Hepatocyte (in vitro differentiated cells): ENCODE measurements around the gene ACTA2. TPM values are rescaled to one million over a fixed set of nuclear protein-coding genes. Genes with fewer than 3 reads are reported as not detected.
A peak's percentile ranks its signal among the peaks of the same experiment; 100 is the strongest.

ENCODE experiments used
- DNase-seq: peaks from one replicate; pipeline ENCODE4 v3.0.0-alpha.2; 2016; ENCODE audit warnings: low spot score
- H2AFZ ChIP-seq: fragments of 200-600 bp; sonication (generic); 2 replicates; pipeline ENCODE4 v1.6.0; 2016; ENCODE audit warnings: antibody characterized with exemption, mild to moderate bottlenecking
- H3K27ac ChIP-seq: fragments of 200-600 bp; sonication (generic); 2 replicates; pipeline ENCODE4 v1.5.1; 2016; ENCODE audit warnings: mild to moderate bottlenecking
- H3K27me3 ChIP-seq: fragments of 200-600 bp; sonication (generic); 2 replicates; pipeline ENCODE4 v1.6.1; 2016
- H3K36me3 ChIP-seq: fragments of 200-600 bp; sonication (generic); replicated peaks from 2 replicates; pipeline ENCODE4 v1.5.1; 2016; ENCODE audit warnings: low read depth; ENCODE audit not compliant: insufficient read depth
- H3K4me1 ChIP-seq: fragments of 200-600 bp; sonication (generic); 2 replicates; pipeline ENCODE4 v1.5.1; 2016; ENCODE audit warnings: mild to moderate bottlenecking, moderate library complexity; ENCODE audit not compliant: insufficient read depth
- H3K4me2 ChIP-seq: fragments of 200-600 bp; sonication (generic); 2 replicates; pipeline ENCODE4 v1.6.0; 2016
- H3K4me3 ChIP-seq: fragments of 200-600 bp; sonication (generic); 2 replicates; pipeline ENCODE4 v1.5.1; 2016; ENCODE audit warnings: mild to moderate bottlenecking
- H3K79me2 ChIP-seq: fragments of 200-600 bp; sonication (generic); 2 replicates; pipeline ENCODE4 v1.6.0; 2017; ENCODE audit warnings: mild to moderate bottlenecking
- H3K9me2 ChIP-seq: fragments of 200-600 bp; sonication (generic); replicated peaks from 2 replicates; pipeline ENCODE4 v1.6.0; 2017; ENCODE audit warnings: mild to moderate bottlenecking; ENCODE audit not compliant: insufficient read depth
- H3K9me3 ChIP-seq: fragments of 200-600 bp; sonication (generic); 2 replicates; pipeline ENCODE4 v1.5.1; 2016; ENCODE audit warnings: low read depth, mild to moderate bottlenecking
- H4K20me1 ChIP-seq: fragments of 200-600 bp; sonication (generic); 2 replicates; pipeline ENCODE4 v1.6.0; 2016; ENCODE audit warnings: mild to moderate bottlenecking; ENCODE audit not compliant: insufficient read depth, poor library complexity, severe bottlenecking
- EZH2 ChIP-seq: fragments of 200-600 bp; sonication (generic); IDR thresholded peaks from 2 replicates; pipeline ENCODE4 v1.6.1; 2016; ENCODE audit warnings: antibody characterized with exemption, mild to moderate bottlenecking, borderline replicate concordance
- EZH2phosphoT487 ChIP-seq: fragments of 200-600 bp; sonication (generic); IDR thresholded peaks from one replicate; pipeline ENCODE4 v1.6.1; 2018; ENCODE audit warnings: antibody characterized with exemption, mild to moderate bottlenecking, low read depth, moderate library complexity; ENCODE audit not compliant: unreplicated experiment, severe bottlenecking
- WGBS: methylation state at CpG from one replicate; pipeline ENCODE4 v1.1.6; 2016; ENCODE audit warnings: low lambda C conversion rate; ENCODE audit errors: missing lambda C conversion rate; 5-methylcytosine and 5-hydroxymethylcytosine counted together
- polyA plus RNA-seq: library from polyadenylated mRNA; unstranded; fragments of >200 nt; fragmentation: Nextera tagmentation; extraction: Ambion mirVana; gene quantifications from 2 replicates; pipeline ENCODE4 v1.2.1, GENCODE V29; 2016
- total RNA-seq: library from RNA; depleted of rRNA; stranded (reverse); fragments of >200 nt; gene quantifications from 2 replicates; pipeline ENCODE4 v1.2.3, GENCODE V29; 2014
- TF ChIP-seq, protein P1 (sequence below): fragments of 200-600 bp; sonication (generic); IDR thresholded peaks from 2 replicates; pipeline ENCODE4 v1.5.1; 2016; ENCODE audit warnings: antibody characterized with exemption, mild to moderate bottlenecking; ENCODE audit not compliant: poor library complexity

The ACTA2 gene
- total and polyA plus RNA-seq, 2 experiments from 2014 or later: 207 to 218 TPM

DNA sequence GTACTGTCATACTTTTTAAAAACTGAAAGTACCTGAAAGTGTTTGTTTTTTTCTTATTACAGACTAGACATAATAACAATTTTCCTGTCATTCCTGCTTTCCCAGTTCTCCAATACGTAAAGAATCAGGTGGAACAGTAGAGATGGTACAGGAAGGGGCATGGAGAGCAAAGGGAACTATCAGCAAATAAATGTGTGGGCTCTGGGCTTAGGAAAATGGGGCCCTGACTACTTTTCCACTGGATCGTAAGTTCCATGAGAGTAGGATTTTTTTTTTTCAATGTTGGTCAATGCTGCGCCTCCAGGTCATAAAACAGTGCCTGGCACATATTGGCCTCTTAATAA is 22.8 kb upstream of the ACTA2 start:
- H3K27ac ChIP-seq: no peak overlapping the region
- no peaks in the 10 kb centered on the region for H3K9me2 ChIP-seq
- no peaks in the 10 kb centered on the region for H3K9me3 ChIP-seq
- H3K4me2 ChIP-seq: peak overlapping the region; percentile 51
- H2AFZ ChIP-seq: peak overlapping the region; percentile 32
- H3K4me3 ChIP-seq: no peak overlapping the region
- no peaks in the 10 kb centered on the region for H4K20me1 ChIP-seq
- WGBS: 90% methylated on average over 3 of the region's 3 CpGs
- no peaks in the 10 kb centered on the region for H3K4me1 ChIP-seq
- no peaks in the 10 kb centered on the region for H3K36me3 ChIP-seq
- no peaks in the 10 kb centered on the region for H3K79me2 ChIP-seq
- H3K27me3 ChIP-seq: no peaks in the 10 kb centered on the region
- no peak for TF ChIP-seq EZH2phosphoT487
- TF ChIP-seq EZH2: no peak
- TF ChIP-seq, protein P1, sequence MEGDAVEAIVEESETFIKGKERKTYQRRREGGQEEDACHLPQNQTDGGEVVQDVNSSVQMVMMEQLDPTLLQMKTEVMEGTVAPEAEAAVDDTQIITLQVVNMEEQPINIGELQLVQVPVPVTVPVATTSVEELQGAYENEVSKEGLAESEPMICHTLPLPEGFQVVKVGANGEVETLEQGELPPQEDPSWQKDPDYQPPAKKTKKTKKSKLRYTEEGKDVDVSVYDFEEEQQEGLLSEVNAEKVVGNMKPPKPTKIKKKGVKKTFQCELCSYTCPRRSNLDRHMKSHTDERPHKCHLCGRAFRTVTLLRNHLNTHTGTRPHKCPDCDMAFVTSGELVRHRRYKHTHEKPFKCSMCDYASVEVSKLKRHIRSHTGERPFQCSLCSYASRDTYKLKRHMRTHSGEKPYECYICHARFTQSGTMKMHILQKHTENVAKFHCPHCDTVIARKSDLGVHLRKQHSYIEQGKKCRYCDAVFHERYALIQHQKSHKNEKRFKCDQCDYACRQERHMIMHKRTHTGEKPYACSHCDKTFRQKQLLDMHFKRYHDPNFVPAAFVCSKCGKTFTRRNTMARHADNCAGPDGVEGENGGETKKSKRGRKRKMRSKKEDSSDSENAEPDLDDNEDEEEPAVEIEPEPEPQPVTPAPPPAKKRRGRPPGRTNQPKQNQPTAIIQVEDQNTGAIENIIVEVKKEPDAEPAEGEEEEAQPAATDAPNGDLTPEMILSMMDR: no peak
- DNase-seq: no peak

DNA sequence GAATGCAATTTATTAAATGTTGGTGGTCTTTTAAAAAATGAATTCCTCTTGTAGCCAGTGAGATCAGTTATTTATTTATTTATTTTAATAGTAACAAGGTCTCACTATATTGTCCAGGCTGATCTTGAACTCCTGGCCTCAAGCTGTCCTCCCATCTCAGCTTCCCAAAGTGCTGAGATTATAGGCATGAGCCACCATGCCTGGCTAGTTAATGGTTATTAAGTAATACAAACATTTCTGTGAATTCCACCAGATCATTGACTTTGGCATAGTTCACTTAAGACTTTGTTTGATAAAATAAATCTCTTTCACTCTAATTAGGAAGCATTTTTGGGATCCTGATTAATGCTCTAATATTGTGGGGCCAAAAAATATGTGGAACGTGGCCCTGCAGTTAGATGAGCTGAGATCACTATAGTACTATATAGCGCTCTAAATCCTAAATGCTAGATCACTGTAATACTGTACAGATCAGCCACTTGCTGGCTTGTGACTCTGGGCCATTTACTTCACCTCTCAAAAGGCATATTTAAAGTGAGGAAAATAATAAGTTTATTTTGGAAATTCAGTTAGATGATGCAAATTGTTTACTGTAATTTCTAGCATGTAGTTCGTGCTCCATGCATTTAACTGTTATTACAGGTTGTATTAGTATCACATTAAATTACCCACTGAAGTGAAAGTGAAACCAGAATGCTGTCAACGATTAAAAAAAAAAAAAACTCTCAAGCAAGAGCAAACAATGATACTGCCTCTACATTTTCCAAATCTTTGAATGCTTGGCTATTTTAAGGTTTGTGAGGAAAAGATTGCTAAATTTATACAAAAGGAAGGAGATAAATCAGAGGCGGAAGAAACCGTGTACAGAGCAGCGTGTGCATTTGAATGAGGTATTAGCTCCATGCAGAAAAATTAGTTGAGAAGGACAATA is 22.1 kb upstream of the ACTA2 start:
- H3K36me3 ChIP-seq: no peaks in the 10 kb centered on the region
- TF ChIP-seq, protein P1: no peak
- TF ChIP-seq EZH2 (no peak), EZH2phosphoT487 (no peak)
- H3K4me1 ChIP-seq: no peaks in the 10 kb centered on the region
- no peaks in the 10 kb centered on the region for H3K9me3 ChIP-seq
- H3K27ac ChIP-seq: no peak overlapping the region
- no peaks in the 10 kb centered on the region for H3K79me2 ChIP-seq
- peak overlapping the region; percentile 51 for H3K4me2 ChIP-seq
- H3K9me2 ChIP-seq: no peaks in the 10 kb centered on the region
- H3K27me3 ChIP-seq: no peaks in the 10 kb centered on the region
- H3K4me3 ChIP-seq: no peak overlapping the region
- WGBS: 73% methylated on average over 7 of the region's 7 CpGs
- H4K20me1 ChIP-seq: no peaks in the 10 kb centered on the region
- peak overlapping the region; percentile 32 for H2AFZ ChIP-seq
- no peak for DNase-seq

DNA sequence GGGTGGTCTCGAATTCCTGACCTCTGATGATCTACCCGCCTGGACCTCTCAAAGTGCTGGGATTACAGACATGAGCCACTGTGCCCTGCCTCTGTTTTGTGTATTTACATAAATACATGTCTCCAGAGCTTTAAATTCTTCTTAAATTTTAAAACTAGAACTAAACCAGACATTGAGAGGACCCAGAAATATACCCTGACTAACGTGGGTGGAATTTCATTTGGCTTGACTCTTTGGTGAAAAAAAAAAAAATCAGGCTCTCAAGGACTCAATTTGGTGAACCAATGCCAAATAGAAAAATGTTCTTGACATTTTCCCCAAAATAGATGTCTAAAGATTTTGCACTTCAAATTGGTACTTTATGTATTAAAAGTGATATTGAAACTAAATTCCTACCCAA is 21.4 kb upstream of the ACTA2 start:
- Histone ChIP-seq H3K79me2 (no peaks in the 10 kb centered on the region), H3K27ac (no peak overlapping the region), H3K36me3 (no peaks in the 10 kb centered on the region), H3K9me3 (no peaks in the 10 kb centered on the region), H3K4me2 (no peak overlapping the region), H3K4me1 (no peaks in the 10 kb centered on the region), H3K27me3 (no peaks in the 10 kb centered on the region), H4K20me1 (no peaks in the 10 kb centered on the region), H3K4me3 (no peak overlapping the region), H3K9me2 (no peaks in the 10 kb centered on the region), H2AFZ (no peak overlapping the region)
- no peak for DNase-seq
- 96% methylated on average over 3 of the region's 3 CpGs for WGBS
- TF ChIP-seq EZH2: no peak
- TF ChIP-seq EZH2phosphoT487: no peak
- TF ChIP-seq, protein P1: no peak
